Erythroblast (primary cell): ENCODE measurements around the gene PLEKHG7.
"Not testable (repeated sequence)": the region's sequence is repeated elsewhere in the genome, so short reads cannot be mapped to it uniquely, and the experiment has no call there.

Experiments
- GATA1 ChIP-seq: IDR thresholded peaks from 2 replicates; pipeline ENCODE4 v1.6.1; 2011; ENCODE audit warnings: low read depth, mild to moderate bottlenecking, control low read depth, low read length, moderate library complexity
- POLR2A ChIP-seq: IDR thresholded peaks from 2 replicates; pipeline ENCODE4 v1.6.1; 2011; ENCODE audit warnings: mild to moderate bottlenecking, low read length

- TF ChIP-seq POLR2A, GATA1: not testable (repeated sequence)
Observed at GRCh38 chr12:92794356-92794755, 91.6 kb downstream of the PLEKHG7 start.
